Activated naive CD8-positive, alpha-beta T cell treated with anti-CD3 and anti-CD28 coated beads for 36 hours (primary cell): ENCODE data around the gene TOR1AIP2. TPM values are rescaled to one million over a fixed set of nuclear protein-coding genes. Genes with fewer than 3 reads are reported as not detected.
"Not testable (repeated sequence)": the region's sequence is repeated elsewhere in the genome, so short reads cannot be mapped to it uniquely, and the experiment has no call there.

Experiments used
- DNase-seq: peaks from one replicate; pipeline ENCODE4 v3.0.0; 2021
- H3K27ac Mint-ChIP-seq: one replicate; pipeline ENCODE4 v1.8.0; 2022; ENCODE audit warnings: mild to moderate bottlenecking, moderate library complexity, mixed read lengths
- H3K27me3 Mint-ChIP-seq: one replicate; pipeline ENCODE4 v1.8.0; 2022; ENCODE audit warnings: mild to moderate bottlenecking, mixed read lengths
- H3K36me3 Mint-ChIP-seq: one replicate; pipeline ENCODE4 v1.8.0; 2021; ENCODE audit warnings: mild to moderate bottlenecking, mixed read lengths
- H3K4me1 Mint-ChIP-seq: one replicate; pipeline ENCODE4 v1.8.0; 2021; ENCODE audit warnings: mixed read lengths
- H3K4me3 Mint-ChIP-seq: one replicate; pipeline ENCODE4 v1.8.0; 2022; ENCODE audit warnings: mild to moderate bottlenecking, moderate library complexity, mixed read lengths
- H3K9me3 Mint-ChIP-seq: one replicate; pipeline ENCODE4 v1.8.0; 2022; ENCODE audit warnings: mixed read lengths
- total RNA-seq, 2 experiments: library from RNA; stranded (reverse); gene quantifications; one replicate each; pipeline ENCODE4 v1.2.3, GENCODE V29; 2021

The TOR1AIP2 gene
- total RNA-seq, 2 experiments from 2014 or later: 57.1 to 59.0 TPM

DNA sequence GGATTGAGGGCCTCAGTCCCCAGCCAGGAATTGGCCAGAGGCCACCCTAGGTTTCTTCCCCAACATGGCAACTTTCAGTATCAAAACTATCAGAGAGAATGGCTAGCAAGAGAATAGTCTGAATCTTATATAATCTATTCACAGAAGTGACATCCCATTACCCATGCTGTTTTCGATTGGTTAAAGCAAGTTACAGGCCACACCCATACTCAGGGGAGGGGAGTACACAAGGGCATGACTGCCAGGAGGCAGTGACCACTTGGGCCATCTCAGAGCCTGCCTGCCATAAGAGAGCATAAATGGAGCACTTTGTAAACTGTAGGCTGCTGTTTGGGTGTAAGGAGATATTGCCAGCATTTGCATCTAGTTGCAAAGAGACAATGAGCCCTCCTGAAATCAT is 69.1 kb downstream of the TOR1AIP2 start:
- Mint-ChIP-seq H3K4me3 (no peak overlapping the region), H3K36me3 (no peaks in the 10 kb centered on the region), H3K9me3 (no peaks in the 10 kb centered on the region), H3K27ac (no peak overlapping the region), H3K27me3 (no peaks in the 10 kb centered on the region), H3K4me1 (peaks cover 2% of the 10 kb centered on the region)
- no peak for DNase-seq

DNA sequence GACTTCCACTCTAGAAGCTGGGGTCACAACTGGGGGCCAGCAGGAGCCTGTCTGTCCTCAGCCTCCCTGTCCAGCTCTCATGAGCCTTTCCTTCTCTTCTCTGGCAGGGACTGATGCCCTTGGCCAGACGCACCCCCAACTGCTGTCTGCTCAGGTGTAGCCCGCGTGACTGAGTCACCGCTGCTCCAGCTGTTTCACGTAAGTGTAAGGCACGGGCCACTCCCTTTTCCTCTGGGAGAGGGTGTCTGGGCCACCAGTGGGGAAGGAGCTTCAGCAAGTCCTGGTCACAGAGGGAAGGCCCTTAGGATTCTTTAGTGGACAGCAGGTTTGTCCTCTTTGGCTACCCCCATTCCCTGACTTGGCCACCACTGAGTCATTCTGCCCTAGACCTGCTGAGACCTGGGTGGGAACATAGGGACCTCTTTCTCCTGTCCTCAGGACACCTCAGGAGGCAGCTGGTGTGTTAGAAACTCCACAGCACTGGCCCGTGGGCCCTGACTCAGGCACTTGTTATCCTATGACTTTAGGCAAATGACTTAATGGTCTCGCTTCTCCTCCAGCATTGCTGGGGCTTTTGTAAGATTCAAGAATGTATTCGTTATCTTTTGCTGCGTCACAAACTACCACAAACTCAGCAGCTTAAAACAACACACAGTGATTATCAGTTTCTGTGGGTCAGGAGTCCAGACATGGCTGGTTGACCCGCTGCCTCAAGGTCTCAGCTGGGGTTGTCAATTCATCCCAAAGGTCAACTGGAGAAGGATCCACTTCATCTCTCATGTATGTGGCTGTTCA is 69.7 kb downstream of the TOR1AIP2 start:
- H3K4me1 Mint-ChIP-seq: peaks cover 2% of the 10 kb centered on the region
- no peak overlapping the region for H3K27ac Mint-ChIP-seq
- no peaks in the 10 kb centered on the region for H3K9me3 Mint-ChIP-seq
- H3K36me3 Mint-ChIP-seq: no peaks in the 10 kb centered on the region
- no peak overlapping the region for H3K4me3 Mint-ChIP-seq
- H3K27me3 Mint-ChIP-seq: no peaks in the 10 kb centered on the region
- no peak for DNase-seq

GRCh38 chr1:179807291-179807690 is 70.3 kb downstream of the TOR1AIP2 start:
- H3K4me1 Mint-ChIP-seq: peaks cover 2% of the 10 kb centered on the region
- no peaks in the 10 kb centered on the region for H3K36me3 Mint-ChIP-seq

DNA sequence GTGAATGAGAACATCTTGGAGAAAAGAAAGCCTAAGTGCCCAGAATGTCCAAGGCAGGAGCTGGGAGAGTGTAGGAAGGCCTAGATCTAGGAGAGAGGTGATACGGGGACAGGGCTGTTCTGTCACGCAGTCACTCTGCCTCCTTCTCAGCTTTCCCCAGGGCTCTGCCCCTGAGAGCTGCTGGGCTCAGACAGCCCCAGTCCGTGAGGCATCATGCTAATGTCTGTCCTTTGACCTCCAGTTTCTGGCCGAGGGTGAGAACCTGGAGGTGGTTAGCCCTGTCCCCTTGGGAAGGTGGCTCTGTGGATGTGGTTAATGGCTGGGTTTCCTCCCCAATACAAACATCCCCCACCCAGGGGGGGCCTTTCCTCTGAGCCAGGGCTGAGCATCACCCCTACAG is 71.3 kb downstream of the TOR1AIP2 start:
- Mint-ChIP-seq H3K4me3 (no peak overlapping the region), H3K27ac (no peak overlapping the region), H3K36me3 (no peaks in the 10 kb centered on the region), H3K4me1 (peaks cover 2% of the 10 kb centered on the region), H3K9me3 (no peaks in the 10 kb centered on the region), H3K27me3 (no peaks in the 10 kb centered on the region)
- no peak for DNase-seq

More at GRCh38 chr1:179807291-179807690, 70.3 kb downstream of the TOR1AIP2 start:
- Mint-ChIP-seq H3K4me3 (no peak overlapping the region), H3K27ac (no peak overlapping the region), H3K27me3 (no peaks in the 10 kb centered on the region), H3K9me3 (no peaks in the 10 kb centered on the region)
- DNase-seq: no peak

DNA sequence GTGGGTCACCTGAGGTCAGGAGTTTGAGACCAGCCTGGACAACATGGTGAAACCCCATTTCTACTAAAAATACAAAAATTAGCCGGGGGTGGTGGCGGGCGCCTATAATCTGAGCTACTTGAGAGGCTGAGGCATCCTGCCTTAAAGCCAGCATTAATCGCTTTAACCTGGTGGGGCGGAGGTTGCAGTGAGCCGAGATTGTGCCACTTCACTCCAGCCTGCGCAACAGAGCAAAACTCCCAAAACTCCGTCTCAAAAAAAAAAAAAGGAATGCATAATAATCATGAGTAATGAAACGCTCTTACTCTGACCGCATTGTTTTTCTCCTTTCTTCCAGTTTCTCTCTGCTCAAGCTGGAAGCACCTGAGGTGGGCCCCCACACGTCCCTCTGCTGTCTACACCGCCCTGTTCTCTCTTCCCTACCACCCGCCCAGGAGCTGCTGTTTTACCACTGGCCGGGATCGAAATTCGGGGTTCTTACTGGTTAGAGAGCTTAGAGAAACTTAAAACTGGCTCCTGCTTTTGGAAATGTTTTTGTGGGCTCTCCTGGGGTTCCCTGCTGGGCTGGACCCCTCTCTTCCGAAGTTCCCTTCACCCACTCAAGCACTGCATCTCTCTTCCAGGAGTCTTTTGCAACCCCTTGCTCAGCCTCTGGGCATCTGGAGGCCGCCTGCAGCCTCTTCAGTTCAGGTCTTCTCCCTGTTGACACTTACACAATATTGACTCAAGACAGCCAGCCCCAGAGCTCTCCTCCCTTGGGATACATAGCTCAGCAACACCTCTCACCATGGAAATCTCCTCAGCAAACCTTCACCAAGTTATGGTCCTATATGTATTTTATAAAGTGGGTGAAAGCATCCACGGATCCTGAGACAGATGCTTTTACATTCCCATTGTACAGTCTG is 72.1 kb downstream of the TOR1AIP2 start:
- H3K36me3 Mint-ChIP-seq: no peaks in the 10 kb centered on the region
- no peaks in the 10 kb centered on the region for H3K9me3 Mint-ChIP-seq
- no peak overlapping the region for H3K27ac Mint-ChIP-seq
- DNase-seq: no peak
- H3K4me1 Mint-ChIP-seq: peaks cover 2% of the 10 kb centered on the region
- no peaks in the 10 kb centered on the region for H3K27me3 Mint-ChIP-seq
- no peak overlapping the region for H3K4me3 Mint-ChIP-seq

GRCh38 chr1:179804417-179804816 is 73.2 kb downstream of the TOR1AIP2 start:
- H3K27ac Mint-ChIP-seq, H3K27me3 Mint-ChIP-seq, H3K36me3 Mint-ChIP-seq, H3K4me3 Mint-ChIP-seq, H3K4me1 Mint-ChIP-seq, H3K9me3 Mint-ChIP-seq, DNase-seq: not testable (repeated sequence)

DNA sequence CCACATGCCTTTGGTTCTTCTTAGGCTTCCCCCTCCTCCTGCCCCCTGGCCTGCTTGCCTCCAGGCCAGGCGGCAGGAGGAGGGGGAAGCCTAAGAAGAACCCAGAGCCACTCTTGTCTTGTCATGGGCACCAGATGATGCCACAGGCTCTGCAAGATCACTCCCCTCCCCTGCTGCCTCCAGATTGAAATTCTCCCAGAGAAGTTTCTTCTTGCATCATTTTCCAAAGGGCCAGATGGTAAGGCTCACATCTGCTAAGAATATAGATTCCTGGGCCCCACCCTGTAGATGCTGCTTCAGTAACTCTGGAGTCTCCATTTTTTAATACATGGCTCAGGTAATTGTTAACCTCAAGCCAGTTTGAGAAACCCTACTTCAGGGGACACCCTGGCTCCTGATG is 73.7 kb downstream of the TOR1AIP2 start:
- no peaks in the 10 kb centered on the region for H3K4me1 Mint-ChIP-seq
- no peak for DNase-seq
- no peaks in the 10 kb centered on the region for H3K9me3 Mint-ChIP-seq
- no peak overlapping the region for H3K27ac Mint-ChIP-seq
- no peaks in the 10 kb centered on the region for H3K36me3 Mint-ChIP-seq
- H3K27me3 Mint-ChIP-seq: no peaks in the 10 kb centered on the region
- H3K4me3 Mint-ChIP-seq: no peak overlapping the region

- Mint-ChIP-seq H3K27ac (no peak overlapping the region), H3K36me3 (no peaks in the 10 kb centered on the region), H3K4me3 (no peak overlapping the region), H3K27me3 (no peaks in the 10 kb centered on the region), H3K9me3 (no peaks in the 10 kb centered on the region), H3K4me1 (no peaks in the 10 kb centered on the region)
- no peak for DNase-seq
Measured at GRCh38 chr1:179803104-179803503, 74.5 kb downstream of the TOR1AIP2 start.

- Mint-ChIP-seq H3K4me3 (no peak overlapping the region), H3K36me3 (no peaks in the 10 kb centered on the region), H3K9me3 (no peaks in the 10 kb centered on the region), H3K4me1 (no peaks in the 10 kb centered on the region), H3K27ac (no peak overlapping the region), H3K27me3 (no peaks in the 10 kb centered on the region)
- no peak for DNase-seq
Measured at GRCh38 chr1:179800481-179800880, 77.1 kb downstream of the TOR1AIP2 start.

GRCh38 chr1:179798864-179799516 is 78.6 kb downstream of the TOR1AIP2 start:
- Mint-ChIP-seq H3K4me1 (no peaks in the 10 kb centered on the region), H3K27me3 (no peaks in the 10 kb centered on the region), H3K4me3 (no peak overlapping the region), H3K36me3 (no peaks in the 10 kb centered on the region), H3K9me3 (no peaks in the 10 kb centered on the region), H3K27ac (no peak overlapping the region)
- no peak for DNase-seq

DNA sequence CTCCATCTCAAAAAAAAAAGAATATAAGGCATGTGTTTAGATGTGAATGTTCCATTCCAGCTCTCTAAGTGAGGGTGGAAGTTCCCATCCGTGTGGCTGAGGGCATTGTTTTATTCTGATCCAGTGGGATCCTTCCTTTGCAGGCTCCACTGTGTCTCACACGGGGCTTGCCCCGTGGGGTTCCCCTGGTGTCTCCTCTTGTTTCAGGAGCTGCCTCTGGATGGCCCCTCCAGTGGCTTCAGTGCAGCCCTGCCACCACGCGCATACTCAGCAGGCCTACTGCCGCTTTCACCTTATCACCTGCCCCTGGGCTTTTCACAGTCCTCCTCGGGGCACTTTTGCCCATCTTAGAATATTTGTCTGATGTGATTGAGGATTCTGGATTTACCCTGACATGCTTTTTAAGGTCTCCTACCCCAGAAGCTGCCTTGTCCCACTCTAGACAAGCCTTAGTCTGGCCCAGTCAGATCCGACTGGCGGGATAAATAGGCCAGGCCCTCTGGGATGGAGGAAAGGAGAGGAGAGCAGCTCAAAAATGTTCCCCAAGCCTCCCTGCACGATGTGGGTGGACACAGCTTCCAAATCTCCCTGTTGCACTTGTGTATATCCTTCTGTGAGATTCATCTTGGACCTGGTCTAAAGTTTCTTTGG is 79.3 kb downstream of the TOR1AIP2 start:
- Mint-ChIP-seq H3K4me3 (no peak overlapping the region), H3K4me1 (no peaks in the 10 kb centered on the region), H3K36me3 (no peaks in the 10 kb centered on the region), H3K27ac (no peak overlapping the region), H3K27me3 (no peaks in the 10 kb centered on the region), H3K9me3 (no peaks in the 10 kb centered on the region)
- DNase-seq: no peak

GRCh38 chr1:179794669-179795068 is 82.9 kb downstream of the TOR1AIP2 start:
- Mint-ChIP-seq H3K27ac (no peak overlapping the region), H3K4me1 (no peaks in the 10 kb centered on the region), H3K27me3 (no peaks in the 10 kb centered on the region), H3K9me3 (no peaks in the 10 kb centered on the region), H3K36me3 (no peaks in the 10 kb centered on the region), H3K4me3 (no peak overlapping the region)
- DNase-seq: no peak

GRCh38 chr1:179794146-179794545 is 83.5 kb downstream of the TOR1AIP2 start:
- DNase-seq: no peak
- Mint-ChIP-seq H3K27me3 (no peaks in the 10 kb centered on the region), H3K4me1 (no peaks in the 10 kb centered on the region), H3K36me3 (no peaks in the 10 kb centered on the region), H3K9me3 (no peaks in the 10 kb centered on the region), H3K4me3 (no peak overlapping the region), H3K27ac (no peak overlapping the region)

GRCh38 chr1:179793281-179793680 is 84.3 kb downstream of the TOR1AIP2 start:
- Mint-ChIP-seq H3K4me1 (no peaks in the 10 kb centered on the region), H3K27me3 (no peaks in the 10 kb centered on the region), H3K27ac (no peak overlapping the region), H3K4me3 (no peak overlapping the region), H3K36me3 (no peaks in the 10 kb centered on the region), H3K9me3 (no peaks in the 10 kb centered on the region)
- DNase-seq: no peak
